Renal cortical epithelial cell (primary cell): ENCODE results near the gene MBP. TPM values are rescaled to one million over a fixed set of nuclear protein-coding genes. Genes with fewer than 3 reads are reported as not detected.

ENCODE experiments used
- DNase-seq: peaks from one replicate; pipeline ENCODE4 v3.0.0-alpha.2; 2011; ENCODE audit warnings: low read depth
- total RNA-seq: library from RNA; depleted of rRNA; stranded (reverse); fragments of >200 nt; gene quantifications from 2 replicates; pipeline ENCODE4 v1.2.3, GENCODE V29; 2014

The MBP gene
- total RNA-seq, 1 donor from 2014 or later: 28.8 TPM

DNA sequence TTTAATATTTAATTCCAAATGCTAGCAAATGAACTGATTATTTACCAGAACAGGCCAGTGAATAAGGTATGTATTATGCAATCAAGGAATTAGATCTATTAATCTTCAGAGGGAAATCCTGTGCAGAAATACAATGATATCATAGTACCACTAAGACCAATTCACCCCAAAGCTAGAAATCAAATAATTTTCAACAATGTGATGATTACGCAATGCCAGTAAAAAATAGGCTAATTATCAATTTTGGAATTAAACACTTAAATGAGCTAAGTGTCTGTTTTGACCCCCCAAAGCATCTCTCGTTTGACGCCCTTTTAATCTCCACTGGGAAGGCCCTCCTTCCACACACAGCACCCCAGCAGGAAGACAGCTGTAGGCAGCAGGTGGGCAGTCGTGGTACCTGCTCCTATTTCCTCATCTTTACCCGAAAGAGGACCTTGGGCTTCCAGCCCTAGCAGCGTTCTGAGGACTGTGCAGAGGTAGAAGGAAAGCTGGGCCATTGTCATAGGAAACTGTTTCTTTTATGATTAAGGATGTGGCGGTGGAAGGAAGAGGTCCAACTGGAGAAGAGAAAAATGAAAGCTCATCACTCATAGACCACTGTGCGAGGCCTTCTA lies 84.7 kb downstream of the MBP start:
- no peak for DNase-seq

DNA sequence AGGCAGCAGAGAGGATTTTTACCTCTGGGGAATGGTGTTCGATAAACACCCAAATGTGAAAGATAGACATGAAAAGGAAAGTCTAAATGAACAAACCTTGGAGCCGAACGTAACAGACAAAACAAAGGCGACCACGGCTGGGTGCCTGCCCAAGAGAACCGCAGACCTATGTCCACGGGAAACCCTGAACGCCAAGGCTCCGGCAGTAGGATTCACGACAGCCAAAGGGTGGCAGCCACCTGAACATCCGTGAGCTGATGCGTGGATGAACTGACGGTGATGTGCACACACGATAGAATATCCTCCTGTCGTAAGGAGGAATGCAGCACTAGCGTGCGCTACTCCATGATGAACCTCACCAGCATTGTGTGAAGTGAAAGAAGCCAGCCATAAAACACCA lies 85.6 kb downstream of the MBP start:
- no peak for DNase-seq

DNA sequence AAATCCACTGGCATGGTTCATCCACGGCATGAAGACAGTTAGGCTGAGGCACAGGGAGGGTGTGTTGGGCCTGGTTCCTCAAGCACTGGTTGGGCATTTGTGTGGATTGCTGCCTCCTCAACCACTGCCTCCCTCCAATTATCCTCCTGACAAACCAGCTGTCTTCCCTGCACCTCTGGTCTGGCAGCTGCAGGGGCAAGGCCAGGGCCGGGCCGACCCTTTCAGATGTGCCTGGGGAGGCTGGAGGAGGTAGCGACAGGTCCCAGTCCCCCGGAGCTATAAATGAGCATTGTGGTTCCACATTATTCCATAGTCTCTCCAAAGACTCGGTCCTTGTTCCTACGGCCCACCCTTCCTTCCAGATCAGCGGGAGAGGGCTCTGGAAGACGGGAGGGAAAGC lies 86.2 kb downstream of the MBP start:
- DNase-seq: no peak

DNA sequence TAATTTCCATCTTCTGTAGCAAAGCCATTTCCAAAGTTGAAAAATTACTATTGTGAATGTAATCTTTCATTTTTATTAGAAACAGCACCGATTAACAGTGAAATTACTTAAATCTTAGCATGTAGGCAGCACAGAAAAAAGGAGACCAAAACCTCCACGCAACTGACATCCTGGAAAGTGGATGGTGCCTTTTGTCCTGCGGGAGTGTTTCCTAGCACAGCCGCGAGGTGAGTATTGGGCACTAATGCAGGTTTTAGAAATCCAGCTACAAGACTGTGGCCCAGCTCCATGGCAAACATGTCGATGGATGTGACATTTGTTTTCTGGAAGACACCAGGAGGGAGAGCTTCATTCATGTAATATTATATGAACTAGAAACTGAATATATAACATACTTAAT lies 86.9 kb downstream of the MBP start:
- no peak for DNase-seq

DNA sequence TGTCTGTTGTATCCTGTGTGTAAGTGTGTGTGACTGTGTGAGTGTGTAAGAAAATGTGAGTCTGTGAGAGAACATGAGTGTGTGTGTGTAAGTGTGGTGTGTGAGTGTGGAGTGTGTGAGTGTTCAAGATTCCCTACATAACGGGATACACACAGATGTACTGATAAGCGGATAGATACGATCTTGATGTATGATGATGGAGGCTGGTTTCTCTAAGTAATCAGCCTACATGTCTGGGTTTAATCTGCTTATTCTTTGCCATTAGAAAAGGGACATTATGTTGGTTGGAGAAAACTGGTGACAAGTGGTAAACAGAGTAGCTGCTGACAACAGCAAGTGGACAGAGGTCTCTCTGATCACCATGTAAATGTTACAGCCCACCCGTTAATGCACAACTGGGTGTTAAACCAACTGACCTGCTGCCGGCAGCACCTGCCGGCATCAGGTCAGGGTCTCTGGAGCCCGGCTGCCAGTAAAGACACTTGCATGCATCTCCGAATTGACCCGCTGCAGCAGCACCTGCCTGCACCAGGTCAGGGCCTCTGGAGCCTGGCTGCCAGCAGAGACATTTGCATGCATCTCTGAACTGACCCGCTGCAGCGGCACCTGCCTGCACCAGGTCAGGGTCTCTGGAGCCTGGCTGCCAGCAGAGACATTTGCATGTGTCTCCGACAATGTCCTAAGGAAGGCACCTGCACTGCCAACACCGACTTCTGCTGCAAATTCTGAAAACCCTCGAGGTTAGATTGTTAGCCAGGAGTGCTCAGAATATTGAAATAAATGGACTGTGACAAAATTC lies 87.5 kb downstream of the MBP start:
- no peak for DNase-seq

DNA sequence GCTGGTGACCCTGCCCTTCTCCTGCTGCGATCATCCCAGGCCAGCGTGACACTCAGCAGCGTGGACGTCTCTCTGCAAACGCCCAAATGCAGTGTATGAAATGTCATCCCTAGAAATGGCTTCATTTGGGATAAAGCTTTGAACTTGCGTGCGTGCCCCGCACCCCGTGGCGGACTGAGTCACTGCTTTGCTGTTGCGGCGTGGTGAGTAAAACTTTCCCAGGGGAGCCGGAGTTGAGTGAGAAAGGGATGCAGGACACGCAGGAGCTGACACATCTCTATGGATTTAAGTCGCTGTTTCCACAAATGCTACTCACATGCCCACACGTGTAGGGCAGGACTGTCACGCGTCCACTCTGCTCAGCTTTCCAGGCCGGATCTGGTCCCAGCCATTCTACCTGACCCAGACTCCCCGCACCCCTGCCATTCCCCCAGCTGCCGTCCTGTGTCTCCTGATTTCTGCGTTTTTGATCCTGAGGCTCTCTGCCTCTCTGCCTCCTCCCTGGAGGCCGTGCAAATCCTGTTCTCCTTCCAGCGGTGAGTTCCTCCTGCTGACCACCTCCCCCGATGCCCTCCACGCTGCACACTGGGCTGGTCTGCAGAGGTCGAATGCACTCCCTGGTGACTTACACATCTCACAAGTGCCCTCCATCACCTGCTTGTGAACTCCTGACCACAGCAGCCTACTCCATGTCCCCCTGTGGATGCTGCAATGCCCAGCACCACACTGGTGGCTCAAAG lies 88.9 kb downstream of the MBP start:
- DNase-seq: no peak

DNA sequence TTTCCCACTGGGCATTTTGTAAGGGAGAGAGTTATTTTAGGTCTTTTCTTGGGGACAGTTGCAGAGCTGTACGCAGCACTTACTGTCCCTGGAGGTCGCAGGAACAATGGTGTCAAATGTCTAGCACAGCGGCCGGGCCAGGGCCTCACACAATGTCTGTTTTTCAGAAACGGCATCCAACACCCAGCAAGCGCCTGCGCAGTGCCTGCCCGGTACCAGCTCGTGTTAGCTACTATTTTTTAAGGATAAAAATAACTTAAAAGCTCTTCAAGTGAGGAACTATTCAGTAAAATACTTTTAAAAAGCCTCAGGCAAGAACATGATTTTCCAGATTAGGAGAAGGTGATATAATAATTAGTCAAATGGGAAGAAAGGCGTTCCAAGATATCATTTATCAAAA lies 90.0 kb downstream of the MBP start:
- DNase-seq: no peak

DNA sequence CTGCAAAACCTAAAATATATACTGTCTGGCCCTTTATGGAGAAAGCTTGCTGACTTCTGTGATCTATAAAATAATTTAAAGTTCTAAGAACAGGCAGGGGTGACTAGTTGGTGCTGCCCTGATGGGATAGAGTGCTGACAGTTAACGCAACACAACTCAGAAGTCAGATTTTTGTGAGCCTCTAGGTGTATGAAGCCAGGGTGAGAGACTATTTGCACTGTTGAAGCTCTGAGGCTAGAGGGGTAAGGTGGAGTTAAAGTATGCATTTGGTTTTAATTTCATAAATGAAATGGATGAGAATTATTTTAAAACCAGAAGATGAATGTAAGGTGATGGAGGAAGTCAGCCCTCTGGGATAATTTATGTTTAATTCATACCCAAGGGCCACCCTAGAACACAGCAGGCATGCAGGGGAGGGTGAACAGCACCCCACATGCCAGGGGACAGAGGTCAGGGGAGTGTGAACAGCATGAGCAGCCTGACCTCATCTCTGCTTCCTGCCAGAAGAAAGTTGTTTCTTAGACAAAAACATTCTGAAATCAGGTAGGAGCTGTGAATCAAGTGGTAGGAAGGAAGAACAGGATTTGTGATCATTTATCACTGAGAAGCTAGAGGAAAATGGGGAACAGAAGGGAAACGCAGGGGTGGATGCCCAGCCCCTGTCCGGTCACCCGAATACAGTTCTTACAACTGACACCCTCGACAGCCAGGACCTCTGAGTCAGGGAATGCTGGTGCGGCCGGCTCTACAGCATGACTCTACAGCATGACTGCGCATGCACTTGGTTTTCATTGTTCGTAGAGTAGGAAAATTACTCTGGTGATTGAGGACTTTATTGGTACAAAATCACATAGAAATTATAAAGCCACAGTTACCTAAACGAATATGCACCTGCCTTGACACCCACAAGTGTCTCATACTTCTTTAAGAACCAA lies 93.1 kb downstream of the MBP start:
- peak; percentile 54 for DNase-seq

DNA sequence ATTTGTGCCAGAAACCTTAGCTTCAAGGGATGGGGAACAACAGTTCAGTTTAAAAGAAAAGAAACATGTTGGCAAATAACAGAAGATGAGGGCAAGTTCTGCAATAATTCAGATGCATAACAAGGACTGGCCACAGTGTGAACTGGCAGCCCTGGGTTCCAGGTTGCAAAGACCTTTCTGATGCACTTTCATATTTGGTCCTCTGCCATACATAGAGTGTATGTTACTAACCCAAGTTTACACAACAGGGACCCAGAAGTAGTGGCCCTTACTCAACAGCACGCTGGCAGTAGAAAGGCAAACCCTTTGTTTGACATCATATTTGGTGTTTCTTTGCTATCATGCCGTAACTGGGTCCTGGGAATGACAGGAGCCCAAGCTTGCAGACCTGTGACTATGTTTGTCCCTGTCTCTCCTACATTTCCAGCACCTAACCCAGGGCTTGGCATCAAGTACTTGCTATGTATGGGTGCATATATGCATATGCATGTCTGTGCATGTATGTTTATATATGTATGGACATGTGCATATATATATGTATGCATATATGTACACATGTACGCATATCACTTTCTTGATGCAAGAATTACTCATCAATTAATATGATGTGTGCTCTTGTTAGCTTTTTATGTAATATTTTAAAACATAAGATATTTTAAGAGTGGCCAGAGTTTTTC lies 94.3 kb downstream of the MBP start:
- no peak for DNase-seq

DNA sequence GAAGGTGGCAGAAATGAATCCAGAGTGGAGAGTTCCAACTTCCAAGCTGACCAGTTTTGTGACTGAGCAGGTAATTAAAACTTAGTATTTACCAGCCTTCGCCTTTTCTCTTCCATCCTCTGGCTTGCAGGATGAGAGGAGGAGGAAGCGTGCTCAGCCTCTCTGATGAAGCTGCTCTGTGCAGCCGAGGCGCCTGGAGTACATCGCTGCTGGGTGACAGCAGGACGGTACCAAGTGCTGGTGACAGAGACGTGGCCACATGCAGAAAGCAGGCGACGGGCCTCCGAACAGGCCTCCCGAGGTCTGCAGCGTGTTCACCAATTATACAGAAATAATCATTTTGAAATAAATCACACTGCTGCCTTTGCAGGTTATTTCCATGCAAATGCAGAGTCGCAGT lies 95.0 kb downstream of the MBP start:
- no peak for DNase-seq

DNA sequence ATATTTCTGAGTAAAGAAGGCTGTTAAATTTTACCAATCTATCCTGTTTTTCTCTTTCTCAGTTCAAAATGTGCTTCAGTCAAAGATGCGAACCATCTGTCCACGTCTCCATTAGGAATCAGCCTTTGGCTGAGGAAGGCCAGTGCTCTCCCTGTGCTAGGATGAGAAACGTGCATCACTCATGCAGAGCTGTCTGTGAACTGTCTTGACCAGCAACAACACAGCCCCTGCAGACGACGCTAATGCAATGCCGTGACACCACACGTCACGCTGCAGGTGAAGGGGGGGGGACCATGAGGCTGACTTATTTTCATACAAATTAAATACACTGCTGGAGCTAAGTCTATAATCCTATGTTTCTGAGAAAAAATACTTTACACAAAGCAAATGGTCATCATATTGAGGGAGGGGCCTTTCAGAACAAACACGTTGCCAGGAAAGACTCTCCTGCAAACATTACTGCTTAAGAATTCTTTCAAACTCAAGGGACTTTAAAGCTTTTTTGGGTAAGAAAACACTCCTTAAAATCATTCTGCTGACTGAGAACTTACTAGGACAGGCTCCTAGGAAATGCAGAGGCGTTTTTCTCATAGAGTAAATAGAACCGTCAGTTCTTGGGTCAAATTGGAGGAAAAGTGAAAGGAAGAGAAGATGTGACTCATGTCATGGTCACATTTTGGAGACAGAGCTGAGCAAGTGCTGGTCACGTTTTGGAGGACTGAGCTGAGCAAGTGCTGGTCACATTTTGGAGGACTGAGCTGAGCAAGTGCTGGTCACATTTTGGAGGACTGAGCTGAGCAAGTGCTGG lies 97.0 kb downstream of the MBP start:
- no peak for DNase-seq

DNA sequence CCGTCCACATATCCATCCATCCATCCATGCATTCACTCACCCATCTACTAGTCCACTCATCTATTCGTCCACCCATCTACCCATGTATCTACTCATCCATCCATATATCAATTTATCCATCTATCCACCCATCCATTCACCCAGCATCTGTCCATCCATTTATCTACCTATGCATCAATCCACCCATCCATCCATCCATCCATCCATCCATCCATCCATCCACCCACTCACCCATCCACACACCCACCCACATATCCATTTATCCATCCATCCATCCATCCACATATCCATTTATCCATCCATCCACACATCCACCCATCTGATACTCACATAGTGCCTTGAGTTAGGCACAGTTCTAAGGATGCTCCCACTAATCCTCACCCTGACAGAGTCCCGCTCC lies 99.0 kb downstream of the MBP start:
- DNase-seq: no peak

DNA sequence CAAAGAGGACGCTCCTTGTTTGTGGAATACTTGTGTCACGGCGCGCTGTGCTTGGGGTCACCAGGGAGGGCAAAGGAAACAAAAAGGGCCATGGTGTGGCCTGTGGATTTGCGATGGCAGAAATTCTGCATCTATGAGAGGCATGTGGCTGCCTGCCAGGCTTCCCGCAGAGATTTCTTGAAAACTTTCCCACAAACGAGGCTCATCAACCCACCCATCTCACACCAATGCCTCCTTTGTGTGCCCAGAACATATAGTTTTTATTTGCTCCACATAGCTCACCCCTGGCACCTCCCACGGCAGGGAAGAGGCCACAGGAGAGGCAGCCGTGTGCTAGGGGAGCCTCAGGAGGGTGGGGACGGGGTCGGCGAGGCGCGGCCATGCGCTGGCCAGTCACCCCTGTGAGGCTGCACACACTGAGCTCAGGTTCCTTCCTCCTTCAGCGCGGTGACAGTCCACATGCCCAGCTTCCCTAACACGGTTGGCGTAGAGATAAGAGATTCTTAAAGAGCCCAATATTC lies 100.3 kb downstream of the MBP start:
- no peak for DNase-seq

DNA sequence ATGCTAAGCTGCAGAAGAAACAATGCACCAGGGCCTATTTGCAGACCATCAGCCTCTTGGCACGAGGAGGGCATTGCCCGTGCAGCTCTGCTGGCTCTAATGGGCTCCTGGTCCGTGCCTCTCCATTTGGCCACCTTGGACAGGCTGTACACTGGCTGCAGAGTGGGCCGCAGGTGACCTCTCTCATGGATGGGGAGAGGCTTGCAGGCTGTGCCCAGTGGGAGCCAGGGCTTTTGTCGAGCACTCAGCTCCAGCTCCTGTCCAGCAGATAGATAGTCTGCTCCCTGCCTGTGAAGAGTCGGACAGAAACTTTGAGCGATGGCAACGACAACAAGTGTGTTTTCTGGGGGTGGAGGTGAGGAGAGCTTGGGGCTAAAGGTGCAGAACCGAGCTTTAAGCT lies 100.9 kb downstream of the MBP start:
- DNase-seq: no peak

DNA sequence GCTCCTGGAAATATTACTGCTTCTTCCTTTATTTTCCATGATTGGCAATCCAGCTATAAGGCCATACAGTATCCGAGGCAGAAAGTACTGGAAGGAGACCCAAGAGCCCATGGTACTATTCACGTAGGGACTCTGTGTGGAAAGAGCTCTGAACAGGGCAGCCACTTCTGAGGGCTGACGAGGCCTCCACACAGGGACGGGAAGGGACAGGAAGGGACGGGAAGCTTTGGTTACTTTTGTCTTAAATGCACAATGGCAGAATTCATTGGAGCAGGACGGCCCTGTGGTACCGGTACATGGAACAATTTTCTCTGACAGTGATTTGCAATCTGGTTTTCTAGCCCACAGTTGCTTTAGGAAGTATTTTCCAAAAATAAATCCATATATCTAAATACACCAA lies 102.4 kb downstream of the MBP start:
- DNase-seq: no peak

DNA sequence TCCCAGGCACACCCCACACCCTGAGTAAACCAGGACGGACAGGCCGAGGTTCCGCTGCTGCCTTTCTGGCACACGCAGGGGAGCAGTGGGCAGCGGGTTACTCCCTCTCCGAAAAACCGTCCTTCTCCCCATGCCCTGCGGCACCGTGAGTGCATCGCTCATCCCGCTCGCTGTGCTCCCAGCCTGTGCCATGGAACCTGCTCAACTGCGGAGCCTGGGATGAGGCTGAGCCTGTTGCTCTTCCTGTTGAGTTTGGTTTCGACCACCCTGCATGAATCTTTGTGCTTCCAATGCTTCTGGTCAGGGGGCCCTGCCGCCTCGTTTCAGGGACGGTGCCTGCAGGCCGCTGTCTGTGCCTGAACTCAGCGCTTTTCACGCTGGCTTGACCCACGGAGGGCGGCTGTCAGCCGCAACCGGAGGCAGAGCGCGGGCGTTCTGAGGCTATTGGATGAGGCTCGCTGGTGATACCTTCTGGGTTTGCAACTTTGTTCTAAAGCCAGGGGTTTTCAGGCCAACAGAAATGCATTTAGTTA lies 106.7 kb downstream of the MBP start:
- DNase-seq: no peak

DNA sequence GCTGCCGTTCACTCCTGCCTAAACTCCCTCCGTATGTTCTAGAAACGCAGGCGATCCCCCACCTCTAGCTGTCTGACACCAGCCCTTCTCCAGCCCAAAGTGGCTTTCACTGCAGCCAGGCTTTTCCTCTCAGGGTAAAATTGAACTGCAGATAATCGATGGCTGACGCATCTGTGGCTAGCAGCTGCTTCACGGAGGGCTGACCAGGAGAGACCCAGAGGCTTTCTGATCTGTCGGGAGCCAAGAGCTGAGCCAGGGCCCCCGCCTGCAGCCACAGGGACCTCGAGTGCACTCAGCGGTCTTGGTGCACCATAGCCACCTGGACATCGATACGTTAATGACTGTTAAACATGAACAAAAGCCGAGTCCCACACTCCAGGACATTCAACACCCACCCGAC lies 107.5 kb downstream of the MBP start:
- DNase-seq: no peak

DNA sequence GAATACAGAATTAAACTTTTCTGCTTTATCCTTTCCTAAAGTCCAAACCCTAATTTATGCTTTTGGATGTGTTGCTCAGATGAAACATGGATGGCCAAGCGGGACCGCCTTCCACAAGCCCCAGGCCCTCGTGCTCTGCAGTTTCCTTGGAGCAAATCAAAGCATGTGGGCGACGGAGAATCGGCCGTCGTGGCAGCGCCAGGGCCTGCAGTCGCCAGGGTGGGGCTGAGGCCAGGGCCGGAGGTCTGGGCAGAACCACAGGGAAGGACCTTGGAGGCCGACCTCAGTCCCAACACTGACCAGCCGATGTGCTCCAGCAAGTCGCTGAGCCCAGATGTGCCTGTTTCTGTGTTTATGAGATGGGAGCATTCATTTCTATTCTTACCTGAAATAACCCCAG lies 108.1 kb downstream of the MBP start:
- no peak for DNase-seq

DNA sequence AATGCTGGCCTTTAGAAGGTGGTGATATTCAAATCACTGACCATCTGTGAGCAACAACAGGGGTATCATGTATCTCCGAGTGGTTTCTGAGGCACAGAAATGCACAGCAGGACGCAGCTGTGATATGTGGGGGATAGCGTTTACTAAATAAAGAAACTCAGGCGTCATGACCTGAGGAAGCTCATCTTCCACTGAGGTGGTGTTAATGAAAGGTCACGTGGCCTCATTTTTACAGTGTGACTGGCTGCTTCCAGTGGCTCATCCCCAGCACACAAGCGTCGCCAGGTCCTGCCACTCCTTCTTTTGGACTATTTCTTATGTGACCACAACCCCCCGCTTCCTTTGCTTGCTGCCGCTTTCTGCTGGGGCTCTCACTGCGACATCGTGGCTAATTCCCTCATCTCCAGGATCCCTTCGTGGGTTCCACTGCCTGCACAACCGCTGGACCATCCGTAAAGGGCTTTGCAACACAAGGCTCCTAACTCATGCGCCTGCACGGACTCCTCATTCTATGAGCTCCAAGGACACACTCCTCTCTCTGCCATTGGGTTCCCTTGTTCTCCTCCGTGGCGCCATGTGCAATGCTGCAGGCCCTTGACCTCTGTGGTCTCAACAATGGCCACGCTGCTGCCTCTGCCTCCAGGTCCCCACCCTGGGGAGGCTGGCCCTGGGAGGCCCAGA lies 109.3 kb downstream of the MBP start:
- DNase-seq: no peak
